NCI-H1694 (cell line): ENCODE measurements around the gene GALNT2.
A peak's percentile ranks its signal among the peaks of the same experiment; 100 is the strongest.

Source experiments
- DNase-seq: peaks from one replicate; lab custom pipeline; 2025; lab: John Stamatoyannopoulos, UW

The GALNT2 gene

DNA sequence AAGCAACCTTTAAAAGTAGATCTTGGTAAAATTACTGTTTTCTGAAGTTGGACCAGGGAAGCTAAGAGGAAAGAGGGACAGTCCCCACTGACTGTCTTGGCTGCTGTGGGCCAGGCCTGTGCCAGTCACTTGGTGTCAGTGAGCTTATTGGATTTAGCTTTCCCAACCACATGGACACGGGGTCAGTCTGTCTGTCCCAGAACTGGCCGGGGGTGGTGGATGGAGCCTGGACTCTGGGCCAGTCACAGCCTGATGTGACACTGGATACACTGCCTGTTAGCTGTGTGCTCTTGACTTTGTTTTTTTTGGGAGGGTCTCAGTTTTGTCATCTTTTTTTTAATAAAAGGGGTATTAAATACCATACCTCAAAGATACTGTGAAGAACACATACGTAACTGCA lies 96.7 kb downstream of the GALNT2 start:
- DNase-seq, result no peak

DNA sequence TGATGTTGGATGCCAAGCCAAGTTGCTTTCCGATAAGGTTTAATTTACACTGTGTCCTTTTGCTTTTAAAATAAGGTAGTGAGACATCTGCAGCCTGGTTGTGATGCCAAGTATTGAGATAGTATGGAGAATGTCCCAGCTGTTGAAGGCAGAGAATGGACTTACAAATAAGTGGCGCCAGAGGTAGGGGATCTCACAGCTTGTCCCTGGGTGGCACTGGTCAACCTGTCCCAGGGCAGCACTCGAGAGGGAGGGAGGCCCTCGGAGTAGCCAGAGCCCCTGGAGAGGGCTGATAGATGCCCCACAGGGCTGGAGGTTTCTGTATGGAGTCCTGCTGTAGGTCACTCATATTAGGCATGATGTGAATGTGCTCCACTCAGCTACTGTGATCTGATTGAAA lies 98.5 kb downstream of the GALNT2 start:
- DNase-seq, result no peak

DNA sequence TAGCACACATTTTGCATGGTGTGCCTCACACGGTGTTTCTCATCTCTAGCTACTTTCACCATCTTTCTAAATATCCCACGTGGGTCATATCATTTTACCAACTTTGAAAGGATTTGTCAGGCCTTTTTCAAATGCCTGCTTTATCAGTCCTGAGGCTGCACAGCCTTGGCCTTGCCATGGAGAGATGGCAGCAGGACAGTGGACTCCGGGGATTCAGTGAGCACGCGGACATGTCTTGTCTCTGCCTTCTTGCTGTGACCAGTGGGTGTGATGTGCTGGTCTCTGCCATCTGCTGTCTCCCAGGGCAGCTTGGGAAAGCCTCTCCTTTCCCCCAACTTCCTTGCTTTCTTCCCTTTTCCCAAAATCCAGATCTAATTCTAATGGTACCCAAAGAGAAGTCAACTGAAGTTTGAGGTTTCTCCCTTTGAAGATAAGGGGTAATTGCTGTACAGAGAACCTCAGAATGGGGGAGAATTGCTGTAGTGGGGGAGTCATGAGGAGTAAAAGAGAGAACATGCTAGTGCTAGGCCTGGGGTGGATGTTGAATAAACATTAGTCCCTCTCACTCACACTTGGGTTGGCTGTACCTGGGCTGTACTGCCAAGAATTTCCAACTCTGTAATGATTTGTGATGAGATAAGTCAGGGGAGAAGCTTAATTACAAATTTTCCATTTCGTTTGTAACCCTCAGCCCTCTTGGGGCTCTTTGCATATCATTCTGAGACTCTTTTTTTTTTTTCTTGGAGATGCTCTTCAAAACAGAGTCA lies 99.5 kb downstream of the GALNT2 start:
- no peak for DNase-seq

DNA sequence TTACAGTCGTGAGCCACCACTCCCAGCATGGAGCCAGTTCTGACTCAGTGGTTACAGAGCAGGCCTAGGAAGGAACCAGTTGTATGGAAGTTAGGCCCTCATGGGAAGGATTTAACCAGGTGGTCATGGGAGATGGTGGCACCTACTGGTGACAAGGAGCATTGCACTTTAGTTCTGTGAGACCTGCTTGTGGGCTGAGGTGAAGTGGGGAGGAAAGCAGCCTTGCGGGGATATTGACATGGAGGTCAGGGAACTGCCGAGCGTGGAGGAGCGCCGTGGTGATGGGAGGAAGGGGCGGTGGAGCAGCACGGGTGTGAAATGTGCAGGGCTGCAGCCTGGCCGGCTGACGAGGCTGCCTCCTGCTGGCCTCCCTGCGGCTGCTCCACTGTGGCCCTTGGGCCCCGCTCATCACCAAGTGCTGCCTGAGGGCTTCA lies 100.4 kb downstream of the GALNT2 start:
- peak; percentile 36 for DNase-seq

DNA sequence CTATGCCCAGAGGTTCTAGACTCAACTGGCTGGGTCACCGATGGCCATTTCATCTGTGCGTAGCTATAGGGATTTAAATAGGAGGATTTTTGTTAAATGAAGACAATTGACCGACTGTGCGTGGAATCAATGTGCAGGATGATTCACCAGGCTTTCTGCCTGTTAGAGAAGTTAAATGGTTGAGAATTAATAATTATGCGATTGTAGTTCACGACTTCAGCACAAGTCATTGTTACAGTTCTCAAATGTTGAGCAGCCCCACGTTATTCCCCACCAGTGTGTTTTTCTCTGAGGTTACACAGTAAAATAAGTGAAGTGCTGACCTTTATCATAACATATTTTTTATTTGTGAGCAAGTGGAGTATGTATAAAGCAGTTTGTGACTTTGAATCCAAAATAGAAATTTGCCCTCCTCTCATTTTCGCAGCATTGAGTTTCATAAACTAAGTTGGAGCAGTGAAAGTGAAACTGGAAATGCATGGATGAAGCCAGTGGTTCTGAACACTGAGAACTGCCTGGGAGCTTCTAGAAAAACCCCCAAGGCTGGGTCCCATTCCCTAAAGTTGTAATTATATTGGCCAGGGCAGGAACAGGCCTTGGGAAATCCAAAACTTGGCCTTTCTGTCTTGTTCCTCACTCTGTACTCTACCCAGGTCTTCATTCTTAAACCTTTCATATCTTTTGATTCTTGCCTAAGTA lies 102.6 kb downstream of the GALNT2 start:
- no peak for DNase-seq

DNA sequence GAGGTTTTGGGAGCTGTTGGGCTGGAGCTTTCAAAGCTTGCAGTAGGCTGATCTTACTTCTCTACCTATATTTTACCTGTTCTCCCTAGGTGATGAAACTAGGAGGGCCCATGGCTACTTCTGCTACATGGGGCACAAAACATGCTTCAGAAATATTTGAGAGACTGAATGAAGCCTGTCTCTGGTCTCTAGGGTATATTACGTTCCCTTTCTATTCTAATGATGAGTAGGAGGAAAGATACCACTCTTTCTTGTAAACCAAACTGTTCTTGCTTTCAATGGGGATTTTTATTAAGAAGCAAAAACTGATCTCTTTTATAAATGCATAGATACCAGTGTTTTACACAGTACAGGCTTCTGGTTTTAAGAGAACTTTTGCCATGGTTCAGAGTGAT lies 103.1 kb downstream of the GALNT2 start:
- no peak for DNase-seq

DNA sequence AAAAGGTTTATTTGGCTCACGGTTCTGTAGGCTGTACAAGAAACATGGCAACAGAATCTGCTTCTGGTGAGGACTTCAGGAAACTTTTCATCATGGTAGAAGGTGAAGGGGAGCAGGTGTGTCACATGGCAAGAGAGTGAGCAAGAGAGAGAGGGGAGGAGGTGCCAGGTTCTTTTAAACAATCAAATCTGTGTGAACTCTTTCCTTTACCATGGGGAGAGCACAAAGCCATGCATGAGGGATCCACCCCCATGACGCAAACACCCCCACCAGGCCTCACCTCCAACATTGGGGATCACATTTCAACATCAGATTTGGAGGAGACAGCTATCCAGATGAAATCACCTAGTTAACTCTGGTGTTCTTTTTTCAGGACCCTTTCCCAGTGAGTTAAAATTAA lies 103.6 kb downstream of the GALNT2 start:
- no peak for DNase-seq

DNA sequence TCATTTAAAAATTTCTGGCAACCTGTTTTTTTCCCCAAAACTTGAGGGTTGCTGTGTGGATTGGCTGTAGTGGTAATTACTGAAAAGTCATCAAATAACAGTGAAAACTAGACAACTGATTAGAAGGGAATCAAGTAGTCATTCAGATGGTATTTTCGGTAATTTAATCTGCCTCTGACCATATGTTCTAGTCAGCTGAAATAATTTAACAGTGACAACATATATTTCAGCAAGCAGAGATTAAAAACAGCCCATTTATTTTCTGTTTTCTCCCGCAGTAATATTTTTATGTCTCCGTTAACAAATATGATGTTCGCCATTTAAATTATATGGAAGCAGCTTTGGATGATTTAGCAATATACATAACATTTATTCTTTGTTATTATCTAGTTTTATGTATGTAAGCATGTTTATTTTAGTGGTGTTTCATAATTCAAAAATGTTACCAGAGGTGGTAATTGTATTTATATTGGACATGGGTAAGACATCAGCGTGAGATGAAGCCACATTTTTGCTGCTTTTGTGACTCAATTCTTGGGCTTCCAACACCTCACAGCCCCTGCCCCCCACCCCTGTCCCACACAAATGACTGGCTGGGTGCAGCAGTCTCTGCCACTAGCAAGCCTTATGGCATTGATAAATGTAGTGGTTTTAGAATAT lies 104.4 kb downstream of the GALNT2 start:
- peak; percentile 56 for DNase-seq

DNA sequence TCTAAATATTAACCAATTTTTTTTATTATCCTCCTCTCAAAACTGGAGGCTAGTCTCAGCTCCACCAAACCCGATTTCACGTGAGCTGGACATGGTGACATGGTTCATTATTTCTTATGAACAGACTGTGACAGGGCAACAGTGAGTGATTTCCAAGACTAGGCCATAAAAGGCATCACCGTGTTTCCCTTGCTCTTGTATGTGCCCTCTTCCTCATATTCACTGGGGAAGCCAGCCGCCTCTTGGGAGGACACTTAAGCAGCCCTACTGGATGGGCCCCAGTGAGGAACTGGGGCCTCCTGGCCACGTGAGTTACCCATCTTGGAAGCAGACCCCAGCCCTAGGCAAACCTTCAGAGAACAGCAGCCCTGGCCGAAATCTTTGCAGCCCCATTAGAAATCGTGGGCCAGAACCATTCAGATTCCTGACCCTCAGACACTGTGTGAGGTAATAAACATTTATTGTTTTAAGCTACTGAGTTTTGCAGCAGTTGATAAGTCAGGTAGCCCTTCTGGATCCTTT lies 105.0 kb downstream of the GALNT2 start:
- DNase-seq, result no peak

DNA sequence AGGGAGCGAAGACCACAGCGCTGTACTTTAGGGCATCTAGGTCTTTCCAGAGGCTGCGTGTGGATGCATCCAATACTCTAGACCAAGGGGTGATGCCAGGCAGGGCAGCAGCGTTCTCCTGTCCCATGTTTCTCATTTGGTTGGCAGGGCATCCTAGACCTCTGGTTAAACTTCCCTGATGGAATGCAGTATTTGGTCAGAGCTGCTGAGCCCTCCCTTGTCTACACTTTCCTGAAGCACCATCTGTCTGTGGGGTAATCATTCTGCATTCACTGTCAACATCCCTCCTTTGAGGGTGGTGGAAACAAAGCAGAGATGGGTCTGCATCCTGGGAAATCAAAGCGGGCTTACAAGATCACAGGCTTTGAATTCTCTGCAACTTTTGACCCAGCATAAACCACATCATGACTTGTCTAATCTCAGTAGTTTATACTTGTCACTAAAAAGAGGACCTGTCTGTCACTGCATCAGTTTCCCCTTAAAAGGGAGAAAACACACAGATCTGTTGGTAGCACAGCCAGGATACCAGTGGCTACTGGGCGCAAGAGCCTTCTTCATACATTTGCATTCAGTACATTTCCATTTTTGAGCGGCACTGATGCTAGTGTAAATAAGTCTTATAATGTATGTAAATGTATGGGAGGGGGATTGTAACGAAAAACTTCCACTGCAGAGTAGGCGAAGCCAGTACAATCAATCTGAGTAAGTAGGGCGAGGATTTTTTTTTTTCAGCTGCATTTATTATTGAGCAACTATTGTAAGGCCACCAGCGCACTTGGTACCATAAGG lies 106.3 kb downstream of the GALNT2 start:
- no peak for DNase-seq

DNA sequence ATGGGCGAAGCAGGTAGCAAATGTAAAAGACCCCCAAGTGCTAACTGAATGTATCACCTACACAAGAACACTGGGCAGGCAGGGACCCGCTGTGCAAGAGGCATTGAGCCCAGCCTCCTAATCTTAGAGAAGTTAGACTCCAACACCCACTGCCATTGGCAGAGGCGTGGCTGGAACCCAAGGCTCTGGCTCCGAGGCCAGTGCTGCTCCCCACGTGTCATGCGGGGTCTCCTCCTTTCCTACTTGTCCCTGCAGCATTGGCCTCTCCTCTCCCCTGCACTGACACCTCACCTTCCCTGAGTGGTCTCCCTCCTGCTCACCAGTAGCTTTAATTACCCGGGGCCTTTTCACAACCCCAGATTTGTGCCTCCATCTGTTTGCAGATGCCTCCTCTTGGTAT lies 107.0 kb downstream of the GALNT2 start:
- DNase-seq, result no peak

DNA sequence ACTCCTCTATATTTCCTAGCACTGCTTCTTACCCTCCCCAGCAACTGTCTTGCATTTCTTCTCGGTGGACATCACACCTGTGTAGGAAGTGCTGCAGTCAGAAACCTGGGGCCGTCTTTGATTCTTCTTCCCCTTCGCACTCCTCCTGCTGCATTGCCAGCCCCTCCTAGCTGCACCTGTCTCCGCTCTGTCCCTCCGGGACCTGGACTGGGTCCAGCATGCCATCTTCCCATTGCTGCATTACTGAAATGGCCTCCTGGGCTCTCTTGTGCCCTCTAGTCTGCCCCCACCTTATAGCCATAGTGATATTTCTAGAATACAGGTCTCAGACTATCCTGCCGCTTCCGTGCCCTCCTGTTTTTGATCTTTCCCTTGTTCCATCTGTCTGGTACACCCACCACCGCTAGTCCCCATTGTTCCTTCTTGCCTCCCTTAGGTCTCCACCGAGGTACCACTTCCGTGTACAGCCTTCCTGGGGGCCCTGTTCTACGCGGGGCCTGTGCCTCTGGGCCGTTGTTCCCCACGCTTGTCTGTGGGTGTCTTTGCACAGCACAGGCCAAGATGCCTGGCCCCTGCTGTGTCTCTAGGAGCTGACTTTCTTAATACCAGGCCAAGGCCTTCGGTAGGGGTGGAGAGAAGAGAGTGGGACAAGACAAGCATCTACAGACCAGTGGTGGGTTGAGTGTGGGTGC lies 107.6 kb downstream of the GALNT2 start:
- DNase-seq, result no peak

DNA sequence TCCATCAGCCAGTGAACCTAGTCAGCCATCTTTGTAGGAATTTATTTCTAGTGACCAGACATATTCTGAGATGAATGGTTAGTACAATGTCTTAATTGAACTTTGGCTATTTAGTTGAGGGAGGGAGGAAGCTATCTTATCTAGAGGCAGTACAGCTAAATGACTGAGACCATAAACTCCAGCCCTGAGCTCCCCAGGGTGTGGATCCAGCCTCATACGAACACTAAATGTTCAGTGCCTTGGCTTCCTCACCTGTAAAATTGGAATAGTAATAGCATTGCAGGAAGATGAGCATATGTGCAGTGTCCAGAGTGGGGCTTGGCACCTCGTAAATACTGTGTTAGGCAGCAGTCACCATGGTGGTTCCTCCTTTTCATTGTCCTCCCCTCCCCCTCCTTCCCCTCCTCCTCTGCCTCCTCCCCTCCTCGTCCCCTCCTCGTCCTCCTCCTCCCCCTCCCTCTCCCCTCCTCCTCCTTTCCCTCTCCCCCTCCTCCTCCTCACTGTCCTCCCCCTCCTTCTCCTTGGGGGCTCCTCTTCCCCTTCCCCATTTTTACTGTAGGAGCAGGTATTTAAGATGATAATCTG lies 108.2 kb downstream of the GALNT2 start:
- DNase-seq, result no peak

DNA sequence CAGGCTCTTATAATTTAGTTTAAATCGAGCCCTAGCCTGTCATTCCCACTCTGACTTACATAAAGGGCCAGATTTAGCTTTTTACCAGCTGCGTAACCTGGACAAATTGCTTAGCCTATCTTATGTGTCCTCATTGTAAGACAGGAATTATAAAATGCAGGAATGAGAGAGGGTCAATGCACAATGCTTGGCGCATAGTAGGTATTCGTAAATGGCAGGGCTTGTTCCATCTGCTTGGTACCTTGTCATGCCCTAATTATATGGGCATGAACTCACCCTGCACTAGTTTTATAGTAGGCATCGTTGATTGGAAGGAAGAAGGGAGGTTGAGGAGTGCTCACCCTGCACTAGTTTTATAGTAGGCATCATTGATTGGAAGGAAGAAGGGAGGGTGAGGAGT lies 108.8 kb downstream of the GALNT2 start:
- DNase-seq, result no peak

DNA sequence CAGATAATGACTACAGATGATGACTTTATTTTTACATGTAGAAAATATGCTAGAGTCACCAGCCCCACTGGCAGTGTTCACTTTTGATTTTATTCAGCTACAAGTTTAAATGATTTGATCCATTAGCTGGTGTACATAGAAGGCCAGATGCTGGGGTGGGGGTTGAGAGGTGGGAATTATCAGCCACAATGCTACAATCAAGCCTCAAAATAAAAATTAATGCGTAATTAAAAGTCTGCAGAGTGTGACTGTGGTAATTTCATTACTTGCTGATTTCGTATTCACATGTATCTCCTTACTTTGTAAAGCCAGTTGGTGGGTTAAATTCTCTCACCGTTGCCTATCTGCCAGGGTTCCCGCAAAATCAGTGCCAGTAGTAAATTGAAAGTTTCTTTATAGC lies 109.3 kb downstream of the GALNT2 start:
- DNase-seq, result no peak

DNA sequence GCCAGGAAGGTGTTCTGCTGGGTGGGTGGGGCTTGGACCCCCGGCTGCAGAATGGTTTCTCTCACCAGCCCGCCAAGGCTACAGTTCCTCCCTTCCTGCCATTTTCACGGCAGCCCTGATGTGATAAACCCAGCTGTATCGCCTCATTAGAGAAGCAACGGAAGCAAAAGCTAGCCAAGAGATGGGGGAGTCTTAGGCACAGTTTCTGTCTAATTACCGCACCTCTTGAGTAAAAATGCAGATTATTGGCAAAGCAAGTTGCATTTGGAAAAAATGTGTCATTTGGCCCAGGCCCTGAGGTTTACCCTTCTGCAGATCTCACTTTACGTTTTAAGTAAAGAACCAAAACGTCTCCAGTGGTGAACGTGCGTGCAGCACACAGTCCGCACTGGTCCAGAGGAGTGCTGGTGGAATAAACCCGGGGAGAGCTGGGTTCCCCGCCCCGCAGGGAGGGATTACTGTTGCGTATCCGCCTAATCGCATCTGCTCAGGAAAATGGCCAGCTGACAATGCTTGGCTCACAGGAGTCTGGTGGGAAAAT lies 109.9 kb downstream of the GALNT2 start:
- DNase-seq, result peak; percentile 84

DNA sequence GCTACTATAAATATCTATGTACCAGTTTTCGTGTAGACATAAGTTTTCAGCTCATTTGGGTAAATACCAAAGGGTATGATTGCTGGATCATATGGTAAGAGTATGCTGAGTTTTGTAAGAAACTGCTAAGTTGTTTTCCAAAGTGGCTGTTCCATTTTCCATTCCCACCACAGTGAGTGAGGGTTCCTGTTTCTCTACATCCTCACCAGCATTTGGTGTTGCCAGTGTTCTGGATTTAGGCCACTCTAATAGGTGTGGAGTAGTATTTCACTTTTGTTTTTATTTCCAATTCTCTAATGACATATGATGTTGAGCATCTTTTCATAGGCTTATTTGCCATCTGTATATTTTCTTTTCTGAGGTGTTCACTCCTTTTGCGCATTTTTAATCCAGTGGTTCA lies 112.2 kb downstream of the GALNT2 start:
- no peak for DNase-seq

DNA sequence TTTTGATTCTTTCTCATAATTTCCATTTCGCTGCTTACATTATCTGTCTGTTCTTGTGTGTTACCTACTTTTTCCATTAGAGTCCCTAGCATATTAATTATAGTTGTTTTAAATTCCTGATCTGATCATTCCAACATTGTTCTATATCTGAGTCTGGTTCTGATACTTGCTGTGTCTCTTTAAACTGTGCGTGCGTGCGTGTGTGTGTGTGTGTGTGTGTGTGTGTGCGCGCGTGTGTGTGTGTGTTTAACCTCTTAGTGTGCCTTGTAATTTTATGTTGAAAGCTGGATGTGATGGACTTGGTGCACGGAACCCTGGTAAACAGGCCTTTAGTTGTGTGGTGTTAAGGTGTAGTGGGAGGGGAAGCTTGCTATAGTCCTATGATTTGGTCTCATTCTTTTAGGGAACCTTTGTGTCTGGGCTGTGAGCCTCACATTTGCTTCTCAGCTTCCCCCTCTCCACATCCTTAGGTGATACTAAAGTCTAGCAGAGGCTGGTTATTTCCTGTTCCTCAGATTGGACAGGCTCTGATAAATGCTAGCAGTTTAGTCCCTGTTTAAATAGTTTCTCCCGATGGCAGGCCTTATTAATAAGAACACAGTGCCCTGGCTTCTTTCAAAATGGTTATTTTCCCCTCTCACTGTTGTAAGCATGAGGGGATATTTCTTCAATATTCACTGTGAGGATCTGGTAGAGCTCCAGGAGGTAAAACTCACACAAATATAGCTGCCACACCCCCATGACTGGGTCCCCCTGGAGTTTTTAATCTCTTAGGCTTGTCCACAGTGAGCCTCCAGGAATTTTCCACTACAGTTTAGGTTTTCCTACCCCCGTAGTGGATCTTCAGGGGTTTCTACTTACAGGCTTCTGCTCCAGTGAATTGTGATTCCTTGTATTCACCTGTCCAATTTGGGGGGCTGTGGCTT lies 118.3 kb downstream of the GALNT2 start:
- no peak for DNase-seq

DNA sequence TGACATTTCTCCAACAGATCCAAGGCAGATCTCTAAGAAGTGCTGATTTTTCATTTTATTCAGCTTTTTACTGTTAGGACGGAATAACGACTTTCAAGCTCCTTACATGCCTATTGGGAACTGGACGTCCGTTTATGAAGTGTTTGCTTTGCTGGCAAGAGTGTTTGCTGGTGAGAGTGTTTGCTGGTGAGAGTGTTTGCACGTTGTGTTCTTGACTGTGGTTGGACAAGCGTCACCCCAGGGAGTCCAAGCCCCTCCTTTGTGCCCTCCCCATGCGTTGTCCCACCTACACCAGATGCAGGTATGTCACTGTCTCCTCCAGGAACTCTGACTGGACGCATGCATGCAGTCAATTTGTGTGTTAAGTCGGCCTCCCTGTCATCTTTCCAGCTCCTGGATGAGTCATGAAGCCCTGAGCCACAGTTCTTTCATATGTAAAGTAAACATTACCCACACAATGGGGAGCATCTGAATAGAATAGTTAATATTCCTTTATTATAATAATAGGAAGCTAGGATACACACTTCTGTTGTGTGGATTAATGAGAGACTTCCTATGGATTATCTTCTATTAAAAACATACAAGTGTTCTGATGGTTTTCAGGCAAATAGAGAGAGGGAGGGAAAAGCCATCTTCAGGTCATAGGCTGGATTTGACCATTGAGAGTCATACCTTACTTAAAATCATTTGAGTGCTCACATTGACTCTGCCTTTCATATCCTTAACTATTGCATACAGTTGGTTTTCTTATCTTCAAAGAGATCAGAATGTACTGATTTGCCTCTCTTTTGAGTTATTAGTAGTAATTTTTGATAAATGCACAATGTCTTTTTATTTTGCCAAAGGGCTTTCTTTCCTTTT lies 119.2 kb downstream of the GALNT2 start:
- no peak for DNase-seq
